Activated gamma-delta T cell treated with anti-CD3 and anti-CD28 coated beads, Interleukin-2, amount 50 U/mL, for 16 hours (primary cell): ENCODE results near the gene EXT2.

ENCODE experiments used
- DNase-seq: peaks from one replicate; pipeline ENCODE4 v3.0.0-alpha.2; 2020; ENCODE audit warnings: low read depth

EXT2 gene

GRCh38 chr11:44203270-44204043, 108.0 kb downstream of the EXT2 start:
- no peak for DNase-seq

- DNase-seq, result no peak
These were observed 109.9 kb downstream of the EXT2 start for GRCh38 chr11:44205352-44205751.

GRCh38 chr11:44205836-44206235, 110.4 kb downstream of the EXT2 start:
- DNase-seq, result no peak

- DNase-seq, result no peak
These were observed 111.8 kb downstream of the EXT2 start for GRCh38 chr11:44207292-44207691.

- no peak for DNase-seq
These were observed 113.6 kb downstream of the EXT2 start for GRCh38 chr11:44208976-44209603.

- no peak for DNase-seq
These were observed 116.7 kb downstream of the EXT2 start for GRCh38 chr11:44212128-44212527.

GRCh38 chr11:44213148-44213547, 117.7 kb downstream of the EXT2 start:
- no peak for DNase-seq

DNA sequence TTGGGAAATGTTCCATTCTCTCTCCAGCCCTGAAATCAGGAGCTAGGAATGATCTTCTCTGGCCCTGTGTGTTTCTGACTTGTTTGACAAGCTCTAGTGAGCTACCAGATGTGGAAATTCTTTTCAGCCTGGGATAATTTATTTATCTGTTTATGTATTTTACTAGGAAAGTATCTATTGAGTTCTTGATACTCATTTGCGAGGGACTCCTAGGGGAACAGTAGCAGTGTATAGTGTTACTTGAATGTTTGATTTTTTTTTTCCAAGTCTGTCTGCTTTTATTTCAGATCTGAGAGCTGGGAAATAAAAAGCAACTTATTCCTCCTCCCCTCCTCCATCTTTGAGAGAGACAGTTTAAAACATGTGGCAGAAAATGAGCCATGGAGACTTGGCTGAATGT, 122.0 kb downstream of the EXT2 start:
- DNase-seq, result no peak

DNA sequence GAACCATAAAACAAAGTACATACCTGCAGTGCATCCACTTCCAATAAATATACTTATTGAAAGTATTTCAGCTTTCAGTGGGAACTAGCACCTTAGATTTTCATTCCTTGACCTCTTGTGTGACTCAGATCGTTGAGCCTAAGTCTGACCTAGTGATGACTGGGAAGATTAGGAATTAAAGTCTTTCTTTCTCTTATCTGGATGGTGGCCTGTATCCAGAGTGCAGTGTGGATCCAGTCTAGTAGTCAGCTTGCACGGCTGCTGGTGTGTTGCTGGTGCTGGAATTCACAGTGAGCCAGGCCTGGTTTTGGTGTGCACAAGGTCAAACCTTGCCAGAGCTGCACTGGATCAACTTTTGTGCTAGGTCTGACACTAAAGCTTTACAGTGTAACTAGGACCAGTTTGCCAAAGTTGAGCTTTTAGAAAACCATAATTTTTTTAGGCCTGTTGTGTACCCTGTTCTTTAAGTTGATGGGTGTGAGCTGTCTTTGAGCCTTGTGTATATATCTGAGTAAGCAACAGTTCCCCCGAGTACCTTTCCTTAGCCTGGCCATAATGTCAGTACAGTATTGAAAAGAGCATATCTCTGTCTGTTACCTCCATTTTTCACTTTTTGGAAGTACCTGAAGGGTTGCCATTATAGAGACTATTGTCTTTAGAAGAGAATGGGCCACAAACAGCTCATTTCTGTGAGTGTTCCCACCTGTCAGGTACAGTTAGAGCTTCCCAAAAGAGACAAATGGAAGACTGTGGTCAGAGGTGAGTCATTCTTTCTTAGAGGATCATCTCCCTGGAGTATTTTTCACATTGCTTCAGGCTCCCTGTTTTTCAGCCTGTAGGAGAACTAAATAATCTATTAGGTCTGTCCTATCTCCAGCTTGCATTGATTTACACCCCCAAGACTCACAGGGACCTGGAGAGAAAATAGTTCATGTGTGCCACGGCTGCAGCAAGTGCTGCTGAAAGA, 124.6 kb downstream of the EXT2 start:
- no peak for DNase-seq

DNA sequence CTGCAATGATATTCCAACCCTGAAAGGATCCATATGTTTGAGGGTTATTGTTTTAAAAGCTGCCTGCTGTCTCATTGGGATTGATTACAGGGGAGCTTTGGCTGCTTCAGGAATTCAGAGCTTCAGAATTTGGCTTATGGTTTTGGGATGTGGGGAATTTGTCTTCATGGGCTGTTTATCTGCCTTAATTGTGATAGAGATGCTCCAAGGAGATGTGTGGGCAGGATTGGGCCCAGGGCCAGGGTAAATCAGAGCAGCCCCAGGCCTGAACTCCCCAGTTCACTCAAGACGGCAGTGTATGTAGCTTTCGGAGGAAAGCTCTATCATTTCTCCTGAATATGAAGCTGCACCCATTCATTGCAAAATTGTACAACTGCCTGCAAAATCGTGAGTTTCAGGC, 126.0 kb downstream of the EXT2 start:
- DNase-seq, result no peak

DNA sequence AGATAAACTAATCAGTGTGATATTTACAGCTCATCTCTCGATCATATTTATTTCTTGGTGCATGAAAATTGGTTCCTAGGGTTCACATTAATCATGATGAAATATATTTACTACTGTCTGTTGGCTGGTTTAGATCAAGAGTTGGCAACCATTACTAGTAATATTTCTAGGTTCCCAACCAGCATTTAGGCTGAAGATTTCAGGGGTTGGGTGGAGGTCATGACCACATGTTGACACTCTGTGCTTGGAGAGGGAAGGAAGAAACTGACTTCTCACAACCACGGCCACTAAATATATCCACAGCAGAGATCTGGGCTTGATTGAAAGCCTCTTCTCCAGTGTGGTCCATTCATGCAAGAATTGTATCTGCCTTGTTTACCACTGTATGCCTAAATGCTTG, 126.5 kb downstream of the EXT2 start:
- DNase-seq, result no peak

GRCh38 chr11:44223238-44223637, 127.8 kb downstream of the EXT2 start:
- DNase-seq, result no peak

DNA sequence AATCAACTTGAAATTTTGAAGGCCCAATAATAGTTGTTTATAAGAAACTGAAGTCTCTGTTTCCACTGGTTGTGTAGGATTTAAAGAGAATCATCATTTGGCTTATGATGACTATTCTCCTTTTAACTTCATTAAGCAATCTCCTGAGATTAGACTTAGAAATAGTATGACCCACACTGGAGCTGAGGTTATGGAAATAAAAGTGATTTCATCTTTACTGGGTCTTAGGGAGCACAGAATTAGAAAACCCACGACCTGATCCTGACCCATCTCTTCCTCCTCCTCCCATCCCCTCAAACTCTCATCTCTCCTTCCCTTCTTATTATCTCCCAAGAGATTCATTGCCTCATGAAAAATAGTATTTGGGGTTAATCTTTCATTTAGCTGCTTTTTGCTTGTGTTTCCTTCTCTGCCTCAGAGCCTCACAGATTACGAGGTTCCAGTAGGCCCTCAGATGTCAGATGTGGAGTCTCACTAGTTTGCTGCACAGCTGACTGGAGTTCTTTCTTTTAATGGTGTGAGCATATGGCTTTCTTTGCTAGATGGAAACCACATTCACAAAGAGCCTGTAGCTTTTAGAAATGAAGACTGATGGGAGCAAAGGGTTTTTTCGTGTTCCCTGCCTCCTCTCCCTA, 129.5 kb downstream of the EXT2 start:
- no peak for DNase-seq

DNA sequence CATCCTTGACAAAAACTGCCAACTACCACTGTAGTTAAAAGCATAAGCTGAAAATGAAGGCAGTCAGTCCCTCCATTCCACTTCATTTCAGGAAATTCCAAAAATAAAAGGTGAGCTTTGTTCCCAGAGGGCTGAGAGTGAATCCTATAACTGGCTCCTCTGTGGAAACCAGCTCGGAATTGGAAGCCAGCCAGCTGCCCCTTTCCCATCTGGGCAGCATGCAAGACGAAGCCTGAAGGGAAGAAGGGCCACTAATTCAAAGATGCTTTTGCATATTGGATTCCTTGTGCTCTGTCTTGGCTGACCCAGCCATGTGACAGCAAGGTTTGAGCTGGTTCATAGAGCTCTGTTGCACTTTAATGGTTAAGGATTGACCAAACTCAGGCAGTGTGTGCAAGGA, 131.0 kb downstream of the EXT2 start:
- DNase-seq, result no peak

GRCh38 chr11:44226945-44227344, 131.5 kb downstream of the EXT2 start:
- DNase-seq, result no peak

DNA sequence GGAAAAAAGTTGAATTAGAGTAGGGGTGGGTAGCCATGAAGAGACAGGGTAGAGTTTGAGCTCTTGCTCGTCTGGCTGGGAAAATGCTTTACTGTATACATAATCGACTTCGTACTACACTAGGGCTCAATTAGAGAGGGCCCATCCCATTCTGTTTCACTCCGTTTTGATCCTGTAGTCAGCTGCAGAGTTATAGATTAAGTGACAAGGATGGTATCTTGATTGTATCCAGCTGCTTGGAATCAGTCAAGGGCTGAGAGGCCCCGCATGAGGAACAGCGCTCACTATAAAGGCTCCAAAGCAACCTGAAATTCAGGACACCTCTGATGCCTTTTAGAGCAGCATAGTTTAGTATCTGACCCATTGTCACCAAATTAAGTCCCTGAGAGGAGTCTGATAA, 132.9 kb downstream of the EXT2 start:
- DNase-seq, result no peak

DNA sequence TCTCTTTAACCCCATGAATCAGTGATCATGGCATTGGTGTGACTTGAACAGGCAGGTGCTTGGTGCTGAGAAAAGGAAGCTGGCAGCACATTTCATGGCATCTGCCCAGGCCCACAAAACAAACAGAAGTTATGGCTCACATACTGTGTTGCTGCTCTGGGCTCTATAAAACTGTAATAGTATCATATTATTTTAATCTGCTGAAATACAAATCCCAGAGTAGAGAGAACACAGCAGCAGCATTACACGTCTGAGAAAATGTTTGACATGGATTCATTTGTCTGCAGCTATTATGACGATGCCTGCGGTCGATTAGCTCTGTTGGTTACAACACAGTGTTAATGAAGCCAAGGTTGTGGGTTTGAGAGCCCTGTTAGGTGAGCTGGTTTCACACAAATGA, 133.6 kb downstream of the EXT2 start:
- DNase-seq, result no peak

DNA sequence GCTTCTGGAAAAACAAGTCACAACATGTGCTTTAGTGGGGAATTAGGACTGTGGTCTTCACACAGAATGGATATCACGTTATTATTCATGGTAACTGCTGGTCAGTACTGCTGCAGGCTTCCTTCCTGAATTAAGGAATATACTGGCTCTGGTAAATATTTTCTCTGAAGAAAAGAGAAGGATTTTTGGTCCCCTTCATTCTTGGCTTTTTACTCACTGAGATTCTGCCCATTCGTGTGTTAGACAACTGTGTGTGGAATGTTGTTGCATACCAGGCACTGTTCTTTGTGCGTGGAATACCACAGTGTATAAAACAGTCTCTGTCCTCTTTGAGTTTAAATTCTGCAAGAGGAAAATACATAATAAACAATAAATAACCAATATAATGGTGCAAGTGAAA, 134.1 kb downstream of the EXT2 start:
- DNase-seq, result no peak

- no peak for DNase-seq
These were observed 140.3 kb downstream of the EXT2 start for GRCh38 chr11:44235765-44236201.

GRCh38 chr11:44236296-44236695, 140.8 kb downstream of the EXT2 start:
- DNase-seq, result no peak

GRCh38 chr11:44237156-44237555, 141.7 kb downstream of the EXT2 start:
- DNase-seq, result no peak

DNA sequence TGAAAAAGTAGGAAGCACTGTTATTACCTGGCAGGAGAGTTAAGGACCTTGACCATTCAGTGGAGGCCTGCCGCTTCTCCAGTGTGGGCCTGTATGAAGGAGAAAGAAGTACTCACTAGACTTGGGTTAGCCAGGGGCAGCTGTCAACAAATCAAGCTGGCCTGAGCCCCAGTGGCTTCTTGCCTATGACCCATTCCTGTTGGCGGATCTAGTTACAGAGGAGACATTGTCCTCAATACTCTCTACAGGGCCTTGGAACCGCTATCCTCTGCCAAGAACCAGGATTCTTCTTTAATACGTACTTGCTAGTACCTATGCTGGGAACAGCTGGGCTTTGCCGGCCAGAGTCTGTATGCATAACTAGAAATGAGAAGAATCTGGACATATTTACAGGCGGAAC, 146.4 kb downstream of the EXT2 start:
- DNase-seq, result no peak
